NT2/D1 (cell line): ENCODE results near the gene UPK3BL1.
"Not testable (repeated sequence)": the region's sequence is repeated elsewhere in the genome, so short reads cannot be mapped to it uniquely, and the experiment has no call there.

Experiments used
- SUZ12 ChIP-seq: IDR thresholded peaks from 2 replicates; pipeline ENCODE4 v1.6.1; 2011; ENCODE audit not compliant: insufficient read length, insufficient read depth; ENCODE audit errors: extremely low read depth
- YY1 ChIP-seq: IDR thresholded peaks from 2 replicates; pipeline ENCODE4 v1.6.1; 2011; ENCODE audit not compliant: insufficient read length, insufficient read depth
- ZNF274 ChIP-seq: IDR thresholded peaks from 2 replicates; pipeline ENCODE4 v1.6.1; 2011; ENCODE audit warnings: mild to moderate bottlenecking, low read depth, low read length

DNA sequence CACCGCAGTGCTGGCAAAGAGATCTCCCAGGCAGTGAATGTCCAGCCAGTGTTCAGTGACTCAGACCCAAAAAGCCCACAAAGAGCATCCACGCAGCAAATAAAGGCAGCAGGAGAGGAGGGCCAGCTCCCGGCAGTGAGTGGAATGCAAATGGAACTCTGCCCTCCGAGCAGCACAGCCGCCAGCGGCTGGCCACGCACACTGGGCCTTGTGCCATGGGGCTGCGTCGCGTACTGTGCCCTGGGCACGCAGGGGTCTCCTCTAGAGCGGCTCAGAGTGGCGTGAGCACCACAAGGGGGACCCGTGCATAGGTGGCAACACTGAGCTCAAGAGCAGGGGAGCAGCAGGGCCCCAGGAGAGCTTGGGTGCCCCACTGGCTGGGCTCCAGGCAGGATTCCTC lies 24.9 kb upstream of the UPK3BL1 start:
- TF ChIP-seq YY1, ZNF274, SUZ12: not testable (repeated sequence)
